Measurements from ENCODE around the gene CCDC198. TPM values are rescaled to one million over a fixed set of nuclear protein-coding genes. Genes with fewer than 3 reads are reported as not detected.

Gene CCDC198
- total RNA-seq, 1 experiment from 2014 or later: not detected

DNA sequence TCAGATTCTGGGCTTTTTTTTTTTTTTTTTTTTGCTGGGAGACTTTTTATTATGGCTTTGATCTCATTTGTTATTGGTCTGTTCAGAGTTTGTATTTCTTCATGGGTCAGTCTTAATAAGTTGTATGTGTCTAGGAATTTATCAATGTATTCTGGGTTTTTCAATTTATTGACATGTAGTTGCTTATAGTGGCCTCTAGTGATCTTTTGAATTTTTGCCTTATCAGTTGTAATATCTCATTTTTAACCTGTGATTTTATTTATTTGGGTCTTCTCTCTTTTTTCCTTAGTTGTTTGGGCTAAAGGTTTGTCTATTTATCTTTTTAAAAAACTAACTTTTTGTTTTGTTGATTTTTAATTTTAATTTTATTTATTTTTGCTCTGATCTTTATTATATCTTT lies 57.7 kb downstream of the CCDC198 start:
- ChIA-PET CTCF (no interaction called here), POLR2A (no interaction called here)
- H3K9me3 ChIP-seq (ENCODE audit: control insufficient read depth, insufficient read depth, low read depth, low read length): no peaks in the 10 kb centered on the region
- no peak overlapping the region for H3K27ac ChIP-seq (ENCODE audit: low read length)
- no TSS peak for BruUV-seq (replicated peaks)
- intact Hi-C loops (cut with micrococcal nuclease; ENCODE audit: unreplicated experiment): no loop called here
- DNase-seq (ENCODE audit: low read depth, low spot score) (no peak), ATAC-seq (no peak)
- H3K36me3 ChIP-seq (ENCODE audit: control insufficient read depth, insufficient read depth, low read length): no peaks in the 10 kb centered on the region
- H3K4me1 ChIP-seq (ENCODE audit: control insufficient read depth, insufficient read depth, low read length): no peaks in the 10 kb centered on the region
- no peak for TF ChIP-seq SIN3A (IDR thresholded peaks at IDR 0.05; ENCODE audit: borderline replicate concordance, insufficient read depth, low read depth, low read length)
- no peak for TF ChIP-seq TCF7L2 (IDR thresholded peaks at IDR 0.05; ENCODE audit: low read depth, low read length)
- TF ChIP-seq, protein P1, sequence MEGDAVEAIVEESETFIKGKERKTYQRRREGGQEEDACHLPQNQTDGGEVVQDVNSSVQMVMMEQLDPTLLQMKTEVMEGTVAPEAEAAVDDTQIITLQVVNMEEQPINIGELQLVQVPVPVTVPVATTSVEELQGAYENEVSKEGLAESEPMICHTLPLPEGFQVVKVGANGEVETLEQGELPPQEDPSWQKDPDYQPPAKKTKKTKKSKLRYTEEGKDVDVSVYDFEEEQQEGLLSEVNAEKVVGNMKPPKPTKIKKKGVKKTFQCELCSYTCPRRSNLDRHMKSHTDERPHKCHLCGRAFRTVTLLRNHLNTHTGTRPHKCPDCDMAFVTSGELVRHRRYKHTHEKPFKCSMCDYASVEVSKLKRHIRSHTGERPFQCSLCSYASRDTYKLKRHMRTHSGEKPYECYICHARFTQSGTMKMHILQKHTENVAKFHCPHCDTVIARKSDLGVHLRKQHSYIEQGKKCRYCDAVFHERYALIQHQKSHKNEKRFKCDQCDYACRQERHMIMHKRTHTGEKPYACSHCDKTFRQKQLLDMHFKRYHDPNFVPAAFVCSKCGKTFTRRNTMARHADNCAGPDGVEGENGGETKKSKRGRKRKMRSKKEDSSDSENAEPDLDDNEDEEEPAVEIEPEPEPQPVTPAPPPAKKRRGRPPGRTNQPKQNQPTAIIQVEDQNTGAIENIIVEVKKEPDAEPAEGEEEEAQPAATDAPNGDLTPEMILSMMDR (IDR thresholded peaks at IDR 0.05): no peak
- TF ChIP-seq, protein P2, sequence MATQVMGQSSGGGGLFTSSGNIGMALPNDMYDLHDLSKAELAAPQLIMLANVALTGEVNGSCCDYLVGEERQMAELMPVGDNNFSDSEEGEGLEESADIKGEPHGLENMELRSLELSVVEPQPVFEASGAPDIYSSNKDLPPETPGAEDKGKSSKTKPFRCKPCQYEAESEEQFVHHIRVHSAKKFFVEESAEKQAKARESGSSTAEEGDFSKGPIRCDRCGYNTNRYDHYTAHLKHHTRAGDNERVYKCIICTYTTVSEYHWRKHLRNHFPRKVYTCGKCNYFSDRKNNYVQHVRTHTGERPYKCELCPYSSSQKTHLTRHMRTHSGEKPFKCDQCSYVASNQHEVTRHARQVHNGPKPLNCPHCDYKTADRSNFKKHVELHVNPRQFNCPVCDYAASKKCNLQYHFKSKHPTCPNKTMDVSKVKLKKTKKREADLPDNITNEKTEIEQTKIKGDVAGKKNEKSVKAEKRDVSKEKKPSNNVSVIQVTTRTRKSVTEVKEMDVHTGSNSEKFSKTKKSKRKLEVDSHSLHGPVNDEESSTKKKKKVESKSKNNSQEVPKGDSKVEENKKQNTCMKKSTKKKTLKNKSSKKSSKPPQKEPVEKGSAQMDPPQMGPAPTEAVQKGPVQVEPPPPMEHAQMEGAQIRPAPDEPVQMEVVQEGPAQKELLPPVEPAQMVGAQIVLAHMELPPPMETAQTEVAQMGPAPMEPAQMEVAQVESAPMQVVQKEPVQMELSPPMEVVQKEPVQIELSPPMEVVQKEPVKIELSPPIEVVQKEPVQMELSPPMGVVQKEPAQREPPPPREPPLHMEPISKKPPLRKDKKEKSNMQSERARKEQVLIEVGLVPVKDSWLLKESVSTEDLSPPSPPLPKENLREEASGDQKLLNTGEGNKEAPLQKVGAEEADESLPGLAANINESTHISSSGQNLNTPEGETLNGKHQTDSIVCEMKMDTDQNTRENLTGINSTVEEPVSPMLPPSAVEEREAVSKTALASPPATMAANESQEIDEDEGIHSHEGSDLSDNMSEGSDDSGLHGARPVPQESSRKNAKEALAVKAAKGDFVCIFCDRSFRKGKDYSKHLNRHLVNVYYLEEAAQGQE (IDR thresholded peaks at IDR 0.05; ENCODE audit: insufficient read depth in 1 of 2, low read depth in 2 of 2, low read length in 1 of 2): no peak
- no peak for TF ChIP-seq POLR2AphosphoS5 (IDR thresholded peaks at IDR 0.05; ENCODE audit: low read depth, low read length)
- no peak overlapping the region for H3K4me3 ChIP-seq (ENCODE audit: low read depth in 2 of 2, low read length in 2 of 2)
- H3K27me3 ChIP-seq (ENCODE audit: control insufficient read depth, insufficient read depth, low read length): no peaks in the 10 kb centered on the region
- in situ Hi-C loops (cut with HindIII; ENCODE audit: low pct_unique_long_range_greater_than_20kb, low sequenced_read_pairs): no loop called here

DNA sequence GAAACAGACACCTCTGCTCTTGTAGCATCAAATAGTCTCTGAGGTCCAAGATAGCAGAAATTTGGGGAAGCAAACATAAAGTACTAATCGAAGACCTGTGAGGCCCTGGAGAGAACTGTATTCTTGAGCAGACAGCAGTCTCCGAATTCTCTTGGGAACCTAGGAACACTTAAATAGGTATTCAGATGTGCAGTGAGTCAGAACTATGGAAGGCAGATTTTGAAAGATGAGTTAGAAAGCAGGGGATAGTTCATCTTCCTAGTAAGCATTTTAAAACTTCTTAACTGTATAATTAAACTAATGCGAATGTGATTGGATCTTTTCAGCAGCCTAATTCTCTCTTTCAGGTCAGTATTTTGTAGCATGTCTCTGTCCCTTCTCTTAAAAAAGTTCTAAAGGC lies 72.7 kb downstream of the CCDC198 start:
- no peaks in the 10 kb centered on the region for H3K36me3 ChIP-seq (ENCODE audit: control insufficient read depth, insufficient read depth, low read length)
- TF ChIP-seq POLR2AphosphoS5 (IDR thresholded peaks at IDR 0.05; ENCODE audit: low read depth, low read length) (no peak), TCF7L2 (IDR thresholded peaks at IDR 0.05; ENCODE audit: low read depth, low read length) (no peak), SIN3A (IDR thresholded peaks at IDR 0.05; ENCODE audit: borderline replicate concordance, insufficient read depth, low read depth, low read length) (no peak)
- TF ChIP-seq, protein P2 (IDR thresholded peaks at IDR 0.05; ENCODE audit: insufficient read depth in 1 of 2, low read depth in 2 of 2, low read length in 1 of 2): no peak
- TF ChIP-seq, protein P1 (IDR thresholded peaks at IDR 0.05): no peak
- intact Hi-C loops (cut with micrococcal nuclease; ENCODE audit: unreplicated experiment): no loop called here
- no peaks in the 10 kb centered on the region for H3K4me1 ChIP-seq (ENCODE audit: control insufficient read depth, insufficient read depth, low read length)
- no peak overlapping the region for H3K27ac ChIP-seq (ENCODE audit: low read length)
- H3K4me3 ChIP-seq (ENCODE audit: low read depth in 2 of 2, low read length in 2 of 2): no peak overlapping the region
- ChIA-PET CTCF (no interaction called here), POLR2A (no interaction called here)
- in situ Hi-C loops (cut with HindIII; ENCODE audit: low pct_unique_long_range_greater_than_20kb, low sequenced_read_pairs): no loop called here
- no TSS peak for BruUV-seq (replicated peaks)
- DNase-seq (ENCODE audit: low read depth, low spot score) (no peak), ATAC-seq (no peak)
- H3K9me3 ChIP-seq (ENCODE audit: control insufficient read depth, insufficient read depth, low read depth, low read length): no peaks in the 10 kb centered on the region
- H3K27me3 ChIP-seq (ENCODE audit: control insufficient read depth, insufficient read depth, low read length): no peaks in the 10 kb centered on the region

All from Panc1 (cell line).